ENCODE measurements around the gene NUF2.
"Not testable (repeated sequence)": the region's sequence is repeated elsewhere in the genome, so short reads cannot be mapped to it uniquely, and the experiment has no call there.

DNA sequence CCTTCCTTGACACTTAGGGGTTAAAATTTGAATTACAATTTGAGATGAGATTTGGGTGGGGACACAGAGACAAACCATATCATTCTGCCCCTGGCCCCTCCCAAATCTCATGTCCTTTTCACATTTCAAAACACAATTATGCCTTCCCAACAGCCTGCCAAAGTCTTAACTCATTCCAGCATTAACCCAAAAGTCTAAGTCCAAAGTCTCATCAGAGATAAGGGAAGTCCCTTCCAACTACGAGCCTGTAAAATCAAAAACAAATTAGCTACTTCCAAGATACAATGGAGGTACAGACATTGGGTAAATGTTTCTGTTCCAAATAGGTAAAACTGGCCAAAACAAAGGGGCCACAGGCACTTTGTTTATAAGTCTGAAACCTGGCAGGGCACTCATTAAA, 28.3 kb upstream of the NUF2 start:
- TF ChIP-seq, protein P1, sequence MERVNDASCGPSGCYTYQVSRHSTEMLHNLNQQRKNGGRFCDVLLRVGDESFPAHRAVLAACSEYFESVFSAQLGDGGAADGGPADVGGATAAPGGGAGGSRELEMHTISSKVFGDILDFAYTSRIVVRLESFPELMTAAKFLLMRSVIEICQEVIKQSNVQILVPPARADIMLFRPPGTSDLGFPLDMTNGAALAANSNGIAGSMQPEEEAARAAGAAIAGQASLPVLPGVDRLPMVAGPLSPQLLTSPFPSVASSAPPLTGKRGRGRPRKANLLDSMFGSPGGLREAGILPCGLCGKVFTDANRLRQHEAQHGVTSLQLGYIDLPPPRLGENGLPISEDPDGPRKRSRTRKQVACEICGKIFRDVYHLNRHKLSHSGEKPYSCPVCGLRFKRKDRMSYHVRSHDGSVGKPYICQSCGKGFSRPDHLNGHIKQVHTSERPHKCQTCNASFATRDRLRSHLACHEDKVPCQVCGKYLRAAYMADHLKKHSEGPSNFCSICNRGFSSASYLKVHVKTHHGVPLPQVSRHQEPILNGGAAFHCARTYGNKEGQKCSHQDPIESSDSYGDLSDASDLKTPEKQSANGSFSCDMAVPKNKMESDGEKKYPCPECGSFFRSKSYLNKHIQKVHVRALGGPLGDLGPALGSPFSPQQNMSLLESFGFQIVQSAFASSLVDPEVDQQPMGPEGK (CRISPR knock-in tag; IDR thresholded peaks at IDR 0.05; ENCODE audit: borderline replicate concordance): not testable (repeated sequence)
- not testable (repeated sequence) for TF ChIP-seq SNAI2 (CRISPR knock-in tag; IDR thresholded peaks at IDR 0.05); TCF4 (CRISPR knock-in tag; IDR thresholded peaks at IDR 0.05; ENCODE audit: borderline replicate concordance); ZC3H10 (CRISPR knock-in tag; IDR thresholded peaks at IDR 0.05); ZFP30 (CRISPR knock-in tag; IDR thresholded peaks at IDR 0.05); PPARA (CRISPR knock-in tag; IDR thresholded peaks at IDR 0.05; ENCODE audit: borderline replicate concordance); RARB (CRISPR knock-in tag; IDR thresholded peaks at IDR 0.05); ZNF8 (CRISPR knock-in tag; IDR thresholded peaks at IDR 0.05); BACH2 (CRISPR knock-in tag; IDR thresholded peaks at IDR 0.05; ENCODE audit: borderline replicate concordance)
- TF ChIP-seq, protein P2, sequence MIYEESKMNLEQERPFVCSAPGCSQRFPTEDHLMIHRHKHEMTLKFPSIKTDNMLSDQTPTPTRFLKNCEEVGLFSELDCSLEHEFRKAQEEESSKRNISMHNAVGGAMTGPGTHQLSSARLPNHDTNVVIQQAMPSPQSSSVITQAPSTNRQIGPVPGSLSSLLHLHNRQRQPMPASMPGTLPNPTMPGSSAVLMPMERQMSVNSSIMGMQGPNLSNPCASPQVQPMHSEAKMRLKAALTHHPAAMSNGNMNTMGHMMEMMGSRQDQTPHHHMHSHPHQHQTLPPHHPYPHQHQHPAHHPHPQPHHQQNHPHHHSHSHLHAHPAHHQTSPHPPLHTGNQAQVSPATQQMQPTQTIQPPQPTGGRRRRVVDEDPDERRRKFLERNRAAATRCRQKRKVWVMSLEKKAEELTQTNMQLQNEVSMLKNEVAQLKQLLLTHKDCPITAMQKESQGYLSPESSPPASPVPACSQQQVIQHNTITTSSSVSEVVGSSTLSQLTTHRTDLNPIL (CRISPR knock-in tag; IDR thresholded peaks at IDR 0.05; ENCODE audit: low read depth): not testable (repeated sequence)

Data from SK-N-SH treated with all-trans-retinoic acid at 6 μM for 48 hours (cell line).